ENCODE data around the gene SIRT4. TPM values are rescaled to one million over a fixed set of nuclear protein-coding genes. Genes with fewer than 3 reads are reported as not detected.

Gene SIRT4
- total and polyA plus RNA-seq, 10 of the 15 experiments (the other 5 are each of a cell fraction or from before 2014, with no cell fraction given): 0.19 to 0.98 (median 0.44) TPM

GRCh38 chr12:120262852-120263747 lies 39.0 kb upstream of the SIRT4 start (continued):
- no peak for TF ChIP-seq CBX5 (IDR thresholded peaks at IDR 0.05; ENCODE audit: low read depth)
- TF ChIP-seq GABPA (IDR thresholded peaks at IDR 0.05; ENCODE audit: low read depth): no peak
- no peak for TF ChIP-seq MTA3 (IDR thresholded peaks at IDR 0.05; ENCODE audit: borderline replicate concordance, low read length)

GRCh38 chr12:120263748-120264085 lies 38.4 kb upstream of the SIRT4 start:
- no peak overlapping the region for H3K4me2 ChIP-seq (ENCODE audit: control insufficient read depth, insufficient read depth)
- WGBS (ENCODE audit: insufficient coverage, insufficient replicate concordance, low lambda C conversion rate, missing lambda C conversion rate): 97% methylated on average over 5 of the region's 5 CpGs
- no peak overlapping the region for H3K27ac ChIP-seq (ENCODE audit: control insufficient read depth, insufficient read depth)
- H2AFZ ChIP-seq (ENCODE audit: control insufficient read depth, low read depth, low read length): no peak overlapping the region
- POLR2A ChIA-PET: interaction anchor here (0.6 to 2.2 kb wide), 4 partner anchors 13 to 152 kb away, joined by 3 to 13 read pairs (median 6); no protein-coding TSS in a partner anchor
- no peak for DNase-seq (ENCODE audit: low read depth, low spot score)
- RAD21 ChIA-PET (ENCODE audit: unreplicated experiment): interaction anchor here (0.6 to 4.1 kb wide), 3 partner anchors 31 to 1313 kb away, joined by 3 to 37 read pairs (median 11); no protein-coding TSS in a partner anchor
- no peak for ATAC-seq
- no peaks in the 10 kb centered on the region for H3K36me3 ChIP-seq (ENCODE audit: control insufficient read depth in 2 of 2, insufficient read depth in 2 of 2, low read length in 1 of 2)
- H4K20me1 ChIP-seq (ENCODE audit: control insufficient read depth, insufficient read depth): no peaks in the 10 kb centered on the region
- peaks cover 1 to 4% of the 10 kb centered on the region in 2 experiments; a peak in 3 of 4 replicates for H3K27me3 ChIP-seq (replicated peaks in 1 of 2; ENCODE audit: control insufficient read depth in 2 of 2, insufficient read depth in 2 of 2, low read length in 1 of 2)
- in situ Hi-C loops (cut with MboI): no loop called here
- no peak for FAIRE-seq
- no peak overlapping the region for H3K4me3 ChIP-seq
- CTCF ChIA-PET: interaction anchor here (1.9 to 9.8 kb wide), 5 partner anchors 15 to 62 kb away, joined by 5 to 287 read pairs (median 14); partner anchors contain the start of gene RPLP0
- no peaks in the 10 kb centered on the region for H3K79me2 ChIP-seq (ENCODE audit: control insufficient read depth, insufficient read depth, low read length)
- SMC1A ChIA-PET (ENCODE audit: uncharacterized antibody, unreplicated experiment): interaction anchor here (0.7 to 7.8 kb wide), 2 partner anchors 11 to 35 kb away, joined by 3 to 152 read pairs; no protein-coding TSS in a partner anchor
- 0 out of 2 replicates have a peak, but pooled peaks cover 3% of the 10 kb centered on the region for H3K4me1 ChIP-seq (ENCODE audit: control insufficient read depth, insufficient read depth, low read length)
- no peak overlapping the region for H3K9ac ChIP-seq (ENCODE audit: control insufficient read depth, insufficient read depth, low read length)
- H3K9me3 ChIP-seq (replicated peaks; ENCODE audit: control insufficient read depth, insufficient read depth, low read length): no peaks in the 10 kb centered on the region
- BruUV-seq (replicated peaks): no TSS peak
- intact Hi-C loops (cut with micrococcal nuclease; ENCODE audit: unreplicated experiment): loop anchor here (2.0 to 10.0 kb wide), 2 partner anchors 61 to 149 kb away; partner anchors contain the start of gene RAB35
- TF ChIP-seq MYC (IDR thresholded peaks at IDR 0.05; ENCODE audit: insufficient read depth, insufficient read length, insufficient replicate concordance, low read length, severe bottlenecking): no peak
- TF ChIP-seq, protein P1, sequence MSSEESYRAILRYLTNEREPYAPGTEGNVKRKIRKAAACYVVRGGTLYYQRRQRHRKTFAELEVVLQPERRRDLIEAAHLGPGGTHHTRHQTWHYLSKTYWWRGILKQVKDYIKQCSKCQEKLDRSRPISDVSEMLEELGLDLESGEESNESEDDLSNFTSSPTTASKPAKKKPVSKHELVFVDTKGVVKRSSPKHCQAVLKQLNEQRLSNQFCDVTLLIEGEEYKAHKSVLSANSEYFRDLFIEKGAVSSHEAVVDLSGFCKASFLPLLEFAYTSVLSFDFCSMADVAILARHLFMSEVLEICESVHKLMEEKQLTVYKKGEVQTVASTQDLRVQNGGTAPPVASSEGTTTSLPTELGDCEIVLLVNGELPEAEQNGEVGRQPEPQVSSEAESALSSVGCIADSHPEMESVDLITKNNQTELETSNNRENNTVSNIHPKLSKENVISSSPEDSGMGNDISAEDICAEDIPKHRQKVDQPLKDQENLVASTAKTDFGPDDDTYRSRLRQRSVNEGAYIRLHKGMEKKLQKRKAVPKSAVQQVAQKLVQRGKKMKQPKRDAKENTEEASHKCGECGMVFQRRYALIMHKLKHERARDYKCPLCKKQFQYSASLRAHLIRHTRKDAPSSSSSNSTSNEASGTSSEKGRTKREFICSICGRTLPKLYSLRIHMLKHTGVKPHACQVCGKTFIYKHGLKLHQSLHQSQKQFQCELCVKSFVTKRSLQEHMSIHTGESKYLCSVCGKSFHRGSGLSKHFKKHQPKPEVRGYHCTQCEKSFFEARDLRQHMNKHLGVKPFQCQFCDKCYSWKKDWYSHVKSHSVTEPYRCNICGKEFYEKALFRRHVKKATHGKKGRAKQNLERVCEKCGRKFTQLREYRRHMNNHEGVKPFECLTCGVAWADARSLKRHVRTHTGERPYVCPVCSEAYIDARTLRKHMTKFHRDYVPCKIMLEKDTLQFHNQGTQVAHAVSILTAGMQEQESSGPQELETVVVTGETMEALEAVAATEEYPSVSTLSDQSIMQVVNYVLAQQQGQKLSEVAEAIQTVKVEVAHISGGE (CRISPR knock-in tag; IDR thresholded peaks at IDR 0.05): no peak
- no peak for TF ChIP-seq NFYA (IDR thresholded peaks at IDR 0.05; ENCODE audit: borderline replicate concordance, low read depth, low read length)
- TF ChIP-seq NKRF (conservative IDR thresholded peaks at IDR 0.05): no peak
- no peak for TF ChIP-seq SPI1 (IDR thresholded peaks at IDR 0.05; ENCODE audit: borderline replicate concordance, insufficient read depth, low read depth, low read length)
- no peak for TF ChIP-seq SIX5 (IDR thresholded peaks at IDR 0.05; ENCODE audit: low read depth, low read length, severe bottlenecking)
- TF ChIP-seq TCF12 (IDR thresholded peaks at IDR 0.05; ENCODE audit: low read depth, low read length): no peak
- no peak for TF ChIP-seq DPF2 (IDR thresholded peaks at IDR 0.05)
- TF ChIP-seq CEBPB (IDR thresholded peaks at IDR 0.05; ENCODE audit: borderline replicate concordance in 1 of 2, low read depth in 2 of 2, low read length in 2 of 2): no peak
- no peak for TF ChIP-seq RUNX3 (IDR thresholded peaks at IDR 0.05; ENCODE audit: low read length)
- no peak for TF ChIP-seq PBX3 (IDR thresholded peaks at IDR 0.05; ENCODE audit: insufficient replicate concordance, low read depth, low read length)

Data from GM12878 (cell line).